WTC11 (cell line): ENCODE results near the gene UFM1. TPM values are rescaled to one million over a fixed set of nuclear protein-coding genes. Genes with fewer than 3 reads are reported as not detected.

Experiments
- ATAC-seq: fragments of 200-7000 bp; cut with Tn5 transposase; 2 replicates; pipeline ENCODE4 v1.10.0; 2021; ENCODE audit warnings: mild to moderate bottlenecking, moderate library complexity
- CTCF ChIA-PET: fragments of 300-600 bp; sonication (Branson Sonifier 250); formaldehyde crosslinking; loops from one replicate; lab custom pipeline; 2021; ENCODE audit warnings: antibody characterized with exemption; lab: Charles Lee
- POLR2A ChIA-PET: fragments of 350-600 bp; sonication (Branson Sonifier 250); formaldehyde crosslinking; loops from one replicate; lab custom pipeline; 2021; ENCODE audit warnings: antibody characterized with exemption; lab: Charles Lee
- DNase-seq: peaks from one replicate; pipeline ENCODE4 v3.0.0; 2021; ENCODE audit warnings: low spot score
- H3K27ac Mint-ChIP-seq: 2 replicates; pipeline ENCODE4 v1.8.0; 2021; ENCODE audit warnings: mixed read lengths
- H3K27me3 Mint-ChIP-seq: 2 replicates; pipeline ENCODE4 v1.8.0; 2021; ENCODE audit warnings: low read depth, mild to moderate bottlenecking, moderate library complexity, mixed read lengths
- H3K36me3 Mint-ChIP-seq: 2 replicates; pipeline ENCODE4 v1.8.0; 2021; ENCODE audit warnings: mixed read lengths
- H3K4me1 Mint-ChIP-seq: 2 replicates; pipeline ENCODE4 v1.8.0; 2022; ENCODE audit warnings: mixed read lengths
- H3K4me3 Mint-ChIP-seq: 2 replicates; pipeline ENCODE4 v1.8.0; 2021; ENCODE audit warnings: mild to moderate bottlenecking, moderate library complexity, mixed read lengths
- H3K9me3 Mint-ChIP-seq: 2 replicates; pipeline ENCODE4 v1.8.0; 2021; ENCODE audit warnings: mixed read lengths
- ARID4B ChIP-seq: sonication (generic); formaldehyde crosslinking; IDR thresholded peaks from 2 replicates; pipeline ENCODE4 v1.8.0; 2023; ENCODE audit warnings: missing genetic modification reagents, mild to moderate bottlenecking, borderline replicate concordance
- E2F5 ChIP-seq: sonication (generic); formaldehyde crosslinking; IDR thresholded peaks from 2 replicates; pipeline ENCODE4 v1.8.1; 2022; ENCODE audit warnings: mild to moderate bottlenecking, moderate library complexity, missing genetic modification reagents
- FOXK1 ChIP-seq: sonication (generic); formaldehyde crosslinking; IDR thresholded peaks from 2 replicates; pipeline ENCODE4 v1.8.0; 2022; ENCODE audit warnings: mild to moderate bottlenecking, moderate library complexity, missing genetic modification reagents
- HMGA2 ChIP-seq: fragments of 250-450 bp; sonication (Bioruptor Pico); IDR thresholded peaks from 2 replicates; pipeline ENCODE4 v1.4.0; 2021; ENCODE audit warnings: mild to moderate bottlenecking, moderate library complexity
- OVOL2 ChIP-seq: fragments of 250-450 bp; sonication (Bioruptor Pico); IDR thresholded peaks from 2 replicates; pipeline ENCODE4 v1.9.0; 2021; ENCODE audit warnings: mild to moderate bottlenecking, borderline replicate concordance
- PRRX2 ChIP-seq: fragments of 250-450 bp; sonication (Bioruptor Pico); IDR thresholded peaks from 2 replicates; pipeline ENCODE4 v1.8.0; 2021; ENCODE audit warnings: mild to moderate bottlenecking
- RORB ChIP-seq: fragments of 250-450 bp; sonication (Bioruptor Pico); IDR thresholded peaks from 2 replicates; pipeline ENCODE4 v1.9.0; 2021; ENCODE audit warnings: mild to moderate bottlenecking
- USF2 ChIP-seq: sonication (generic); formaldehyde crosslinking; IDR thresholded peaks from 2 replicates; pipeline ENCODE4 v1.8.1; 2023; ENCODE audit warnings: mild to moderate bottlenecking, missing genetic modification reagents, moderate library complexity
- ZNF121 ChIP-seq: sonication (generic); formaldehyde crosslinking; IDR thresholded peaks from 2 replicates; pipeline ENCODE4 v1.8.0; 2023; ENCODE audit warnings: missing genetic modification reagents
- ZNF232 ChIP-seq: sonication (generic); formaldehyde crosslinking; IDR thresholded peaks from 2 replicates; pipeline ENCODE4 v1.8.0; 2022; ENCODE audit warnings: mild to moderate bottlenecking, missing genetic modification reagents
- ZNF416 ChIP-seq: fragments of 250-450 bp; sonication (Bioruptor Pico); IDR thresholded peaks from 2 replicates; pipeline ENCODE4 v1.9.0; 2021; ENCODE audit warnings: mild to moderate bottlenecking, inconsistent platforms
- ZNF671 ChIP-seq: fragments of 250-450 bp; sonication (Bioruptor Pico); IDR thresholded peaks from 2 replicates; pipeline ENCODE4 v1.8.0; 2021; ENCODE audit warnings: mild to moderate bottlenecking
- total RNA-seq: library from RNA; stranded (reverse); gene quantifications from 3 replicates; pipeline ENCODE4 v1.2.3, GENCODE V29; 2021
- TF ChIP-seq, protein P1 (sequence below): sonication (generic); formaldehyde crosslinking; IDR thresholded peaks from 2 replicates; pipeline ENCODE4 v1.8.1; 2023; ENCODE audit warnings: mild to moderate bottlenecking, missing genetic modification reagents
- TF ChIP-seq, protein P2 (sequence below): sonication (generic); formaldehyde crosslinking; IDR thresholded peaks from 2 replicates; pipeline ENCODE4 v1.8.0; 2022; ENCODE audit warnings: mild to moderate bottlenecking, missing genetic modification reagents
- TF ChIP-seq, protein P3 (sequence below): fragments of 250-450 bp; sonication (Bioruptor Pico); IDR thresholded peaks from 2 replicates; pipeline ENCODE4 v2.1.2; 2022; ENCODE audit warnings: mild to moderate bottlenecking, moderate library complexity

UFM1 gene
- total RNA-seq, 1 experiment from 2014 or later = 57.7 TPM

GRCh38 chr13:38321654-38322053, 28.0 kb upstream of the UFM1 start:
- ATAC-seq = no peak
- ChIA-PET CTCF (no interaction called here), POLR2A (no interaction called here)
- no peaks in the 10 kb centered on the region for H3K27me3 Mint-ChIP-seq
- H3K4me1 Mint-ChIP-seq = peaks cover 4% of the 10 kb centered on the region
- H3K36me3 Mint-ChIP-seq = no peaks in the 10 kb centered on the region
- no peaks in the 10 kb centered on the region for H3K9me3 Mint-ChIP-seq
- no peak for DNase-seq
- TF ChIP-seq, protein P1, sequence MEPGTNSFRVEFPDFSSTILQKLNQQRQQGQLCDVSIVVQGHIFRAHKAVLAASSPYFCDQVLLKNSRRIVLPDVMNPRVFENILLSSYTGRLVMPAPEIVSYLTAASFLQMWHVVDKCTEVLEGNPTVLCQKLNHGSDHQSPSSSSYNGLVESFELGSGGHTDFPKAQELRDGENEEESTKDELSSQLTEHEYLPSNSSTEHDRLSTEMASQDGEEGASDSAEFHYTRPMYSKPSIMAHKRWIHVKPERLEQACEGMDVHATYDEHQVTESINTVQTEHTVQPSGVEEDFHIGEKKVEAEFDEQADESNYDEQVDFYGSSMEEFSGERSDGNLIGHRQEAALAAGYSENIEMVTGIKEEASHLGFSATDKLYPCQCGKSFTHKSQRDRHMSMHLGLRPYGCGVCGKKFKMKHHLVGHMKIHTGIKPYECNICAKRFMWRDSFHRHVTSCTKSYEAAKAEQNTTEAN (CRISPR knock-in tag) = no peak
- TF ChIP-seq HMGA2 (CRISPR knock-in tag) (no peak), PRRX2 (CRISPR knock-in tag) (no peak), ZNF416 (CRISPR knock-in tag) (no peak), FOXK1 (CRISPR knock-in tag) (no peak), ZNF671 (no peak), USF2 (no peak), RORB (CRISPR knock-in tag) (no peak), ARID4B (CRISPR knock-in tag) (no peak), E2F5 (CRISPR knock-in tag) (no peak), ZNF232 (no peak)
- TF ChIP-seq, protein P2, sequence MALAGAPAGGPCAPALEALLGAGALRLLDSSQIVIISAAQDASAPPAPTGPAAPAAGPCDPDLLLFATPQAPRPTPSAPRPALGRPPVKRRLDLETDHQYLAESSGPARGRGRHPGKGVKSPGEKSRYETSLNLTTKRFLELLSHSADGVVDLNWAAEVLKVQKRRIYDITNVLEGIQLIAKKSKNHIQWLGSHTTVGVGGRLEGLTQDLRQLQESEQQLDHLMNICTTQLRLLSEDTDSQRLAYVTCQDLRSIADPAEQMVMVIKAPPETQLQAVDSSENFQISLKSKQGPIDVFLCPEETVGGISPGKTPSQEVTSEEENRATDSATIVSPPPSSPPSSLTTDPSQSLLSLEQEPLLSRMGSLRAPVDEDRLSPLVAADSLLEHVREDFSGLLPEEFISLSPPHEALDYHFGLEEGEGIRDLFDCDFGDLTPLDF = no peak
- TF ChIP-seq, protein P3, sequence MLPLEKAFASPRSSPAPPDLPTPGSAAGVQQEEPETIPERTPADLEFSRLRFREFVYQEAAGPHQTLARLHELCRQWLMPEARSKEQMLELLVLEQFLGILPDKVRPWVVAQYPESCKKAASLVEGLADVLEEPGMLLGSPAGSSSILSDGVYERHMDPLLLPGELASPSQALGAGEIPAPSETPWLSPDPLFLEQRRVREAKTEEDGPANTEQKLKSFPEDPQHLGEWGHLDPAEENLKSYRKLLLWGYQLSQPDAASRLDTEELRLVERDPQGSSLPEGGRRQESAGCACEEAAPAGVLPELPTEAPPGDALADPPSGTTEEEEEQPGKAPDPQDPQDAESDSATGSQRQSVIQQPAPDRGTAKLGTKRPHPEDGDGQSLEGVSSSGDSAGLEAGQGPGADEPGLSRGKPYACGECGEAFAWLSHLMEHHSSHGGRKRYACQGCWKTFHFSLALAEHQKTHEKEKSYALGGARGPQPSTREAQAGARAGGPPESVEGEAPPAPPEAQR (CRISPR knock-in tag) = no peak
- H3K27ac Mint-ChIP-seq = no peak overlapping the region
- no peak overlapping the region for H3K4me3 Mint-ChIP-seq

DNA sequence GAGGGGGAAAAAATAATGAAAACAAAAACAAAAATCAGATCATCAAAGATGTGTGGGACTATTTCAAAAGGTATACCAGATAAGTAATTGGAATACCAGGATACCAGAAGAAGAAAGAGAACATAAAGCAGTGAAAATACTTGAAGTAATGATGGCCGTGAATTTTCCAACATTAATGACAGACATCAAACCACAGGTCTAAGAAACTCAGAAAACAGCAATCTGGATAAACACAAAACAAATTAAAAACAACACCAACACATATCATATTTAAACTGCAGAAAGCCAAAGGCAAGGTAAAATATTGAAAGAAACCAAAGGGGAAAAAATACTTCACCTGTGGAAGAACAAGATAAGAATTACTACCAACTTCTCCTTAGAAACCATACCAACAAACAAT, 24.2 kb upstream of the UFM1 start:
- DNase-seq (no peak), ATAC-seq (no peak)
- Mint-ChIP-seq H3K27me3 (no peaks in the 10 kb centered on the region), H3K36me3 (no peaks in the 10 kb centered on the region), H3K4me3 (no peak overlapping the region), H3K9me3 (no peaks in the 10 kb centered on the region), H3K4me1 (peaks cover 4% of the 10 kb centered on the region), H3K27ac (no peak overlapping the region)
- CTCF ChIA-PET = no interaction called here
- TF ChIP-seq OVOL2 (CRISPR knock-in tag) (no peak), HMGA2 (CRISPR knock-in tag) (no peak), ZNF121 (CRISPR knock-in tag) (no peak)
- POLR2A ChIA-PET = no interaction called here
